Skeletal muscle tissue (tissue), 4 donors: ENCODE measurements around the gene DPP6. TPM values are rescaled to one million over a fixed set of nuclear protein-coding genes. Genes with fewer than 3 reads are reported as not detected.

Experiments used
- H3K27ac ChIP-seq: one replicate; pipeline ENCODE4 v1.7.0; 2013; ENCODE audit warnings: mild to moderate bottlenecking, low read depth, low read length, inconsistent platforms
- H3K27me3 ChIP-seq, 3 donors: one replicate each; pipeline ENCODE4 v1.7.0; 2013; ENCODE audit warnings: low read length in 3 of 3; ENCODE audit not compliant: control insufficient read depth in 3 of 3, insufficient read depth in 3 of 3
- H3K36me3 ChIP-seq, 3 donors: one replicate each; pipeline ENCODE4 v1.7.0; 2013; ENCODE audit warnings: low read length in 3 of 3; ENCODE audit not compliant: control insufficient read depth in 3 of 3, insufficient read depth in 3 of 3
- H3K4me1 ChIP-seq, 3 donors: one replicate each; pipeline ENCODE4 v1.7.0; 2013; ENCODE audit warnings: low read length in 3 of 3, mild to moderate bottlenecking in 3 of 3; ENCODE audit not compliant: control insufficient read depth in 3 of 3, insufficient read depth in 3 of 3
- H3K4me3 ChIP-seq, 3 donors: one replicate each; pipeline ENCODE4 v1.7.0; 2013; ENCODE audit warnings: low read length in 3 of 3
- H3K9ac ChIP-seq, 3 donors: one replicate each; pipeline ENCODE4 v1.7.0; 2013; ENCODE audit warnings: low read length in 3 of 3, mild to moderate bottlenecking in 3 of 3, moderate library complexity in 2 of 3, low read depth in 1 of 3
- H3K9me3 ChIP-seq, 3 donors: one replicate each; pipeline ENCODE4 v1.7.0; 2013; ENCODE audit warnings: low read length in 3 of 3; ENCODE audit not compliant: control insufficient read depth in 3 of 3
- total RNA-seq: library from RNA; depleted of rRNA; stranded (reverse); fragments of >200 nt; gene quantifications from one replicate; pipeline ENCODE4 v1.2.3, GENCODE V29; 2014
- donor health status: Osteomylitis.

Gene DPP6
- total RNA-seq, 1 donor from 2014 or later = 4.2 TPM

- H3K4me1 ChIP-seq = no peaks in the 10 kb centered on the region
- no peak overlapping the region for H3K27ac ChIP-seq
- no peak overlapping the region for H3K4me3 ChIP-seq
- no peaks in the 10 kb centered on the region for H3K9me3 ChIP-seq
- peaks cover 3 to 16% (median 10%) of the 10 kb centered on the region in 3 donors for H3K27me3 ChIP-seq
- no peaks in the 10 kb centered on the region for H3K36me3 ChIP-seq
- no peak overlapping the region for H3K9ac ChIP-seq
Measured at GRCh38 chr7:154903083-154903731, 851.0 kb downstream of the DPP6 start.

GRCh38 chr7:154905146-154905545 lies 852.9 kb downstream of the DPP6 start:
- Histone ChIP-seq H3K36me3 (no peaks in the 10 kb centered on the region), H3K4me1 (no peaks in the 10 kb centered on the region), H3K9me3 (peaks cover 0 to under 1% (median 0%) of the 10 kb centered on the region in 3 donors), H3K27ac (no peak overlapping the region), H3K27me3 (peaks cover 9 to 14% (median 10%) of the 10 kb centered on the region in 3 donors), H3K9ac (no peak overlapping the region), H3K4me3 (no peak overlapping the region)

- Histone ChIP-seq H3K9me3 (peaks cover 0 to 3% (median 0%) of the 10 kb centered on the region in 3 donors), H3K4me3 (no peak overlapping the region), H3K4me1 (no peaks in the 10 kb centered on the region), H3K27me3 (peaks cover 10 to 14% (median 11%) of the 10 kb centered on the region in 3 donors), H3K27ac (no peak overlapping the region), H3K9ac (no peak overlapping the region), H3K36me3 (no peaks in the 10 kb centered on the region)
Measured at GRCh38 chr7:154905615-154906014, 853.4 kb downstream of the DPP6 start.

- H3K9ac ChIP-seq = no peak overlapping the region
- H3K4me3 ChIP-seq = no peak overlapping the region
- H3K9me3 ChIP-seq = peaks cover 0 to 3% (median 3%) of the 10 kb centered on the region in 3 donors
- H3K27ac ChIP-seq = no peak overlapping the region
- no peaks in the 10 kb centered on the region for H3K4me1 ChIP-seq
- no peaks in the 10 kb centered on the region for H3K36me3 ChIP-seq
- peaks cover 10 to 14% (median 11%) of the 10 kb centered on the region in 3 donors for H3K27me3 ChIP-seq
Measured at GRCh38 chr7:154906201-154906600, 854.0 kb downstream of the DPP6 start.

- no peak overlapping the region for H3K27ac ChIP-seq
- H3K4me3 ChIP-seq = no peak overlapping the region
- no peaks in the 10 kb centered on the region for H3K36me3 ChIP-seq
- no peaks in the 10 kb centered on the region for H3K4me1 ChIP-seq
- H3K9ac ChIP-seq = no peak overlapping the region
- peaks cover 0 to 5% (median 4%) of the 10 kb centered on the region in 3 donors for H3K9me3 ChIP-seq
- peaks cover 10 to 14% (median 11%) of the 10 kb centered on the region in 3 donors for H3K27me3 ChIP-seq
Measured at GRCh38 chr7:154906736-154907355, 854.6 kb downstream of the DPP6 start.

- H3K9ac ChIP-seq = no peak overlapping the region
- no peaks in the 10 kb centered on the region for H3K36me3 ChIP-seq
- H3K27me3 ChIP-seq = peaks cover 10 to 14% (median 11%) of the 10 kb centered on the region in 3 donors
- peaks cover 0 to 5% (median 4%) of the 10 kb centered on the region in 3 donors for H3K9me3 ChIP-seq
- H3K27ac ChIP-seq = no peak overlapping the region
- no peak overlapping the region for H3K4me3 ChIP-seq
- no peaks in the 10 kb centered on the region for H3K4me1 ChIP-seq
Measured at GRCh38 chr7:154907651-154908620, 855.7 kb downstream of the DPP6 start.

GRCh38 chr7:154909241-154910105 lies 857.3 kb downstream of the DPP6 start:
- no peak overlapping the region for H3K4me3 ChIP-seq
- H3K36me3 ChIP-seq = no peaks in the 10 kb centered on the region
- no peak overlapping the region for H3K9ac ChIP-seq
- H3K9me3 ChIP-seq = peaks cover 0 to 5% (median 4%) of the 10 kb centered on the region in 3 donors
- H3K4me1 ChIP-seq = peaks cover 0 to 4% (median 2%) of the 10 kb centered on the region in 3 donors
- H3K27me3 ChIP-seq = peaks cover 13 to 14% (median 14%) of the 10 kb centered on the region in 3 donors
- no peak overlapping the region for H3K27ac ChIP-seq

- Histone ChIP-seq H3K4me1 (peaks cover 0 to 4% (median 2%) of the 10 kb centered on the region in 3 donors), H3K36me3 (no peaks in the 10 kb centered on the region), H3K27ac (no peak overlapping the region), H3K9me3 (peaks cover 0 to 5% (median 4%) of the 10 kb centered on the region in 3 donors), H3K4me3 (no peak overlapping the region), H3K9ac (no peak overlapping the region), H3K27me3 (peaks cover 18 to 20% (median 20%) of the 10 kb centered on the region in 3 donors)
Measured at GRCh38 chr7:154910125-154910524, 857.9 kb downstream of the DPP6 start.

GRCh38 chr7:154910977-154911376 lies 858.8 kb downstream of the DPP6 start:
- no peaks in the 10 kb centered on the region for H3K36me3 ChIP-seq
- H3K9ac ChIP-seq = no peak overlapping the region
- H3K9me3 ChIP-seq = peaks cover 0 to 5% (median 4%) of the 10 kb centered on the region in 3 donors
- peaks cover 0 to 4% (median 2%) of the 10 kb centered on the region in 3 donors for H3K4me1 ChIP-seq
- H3K4me3 ChIP-seq = no peak overlapping the region
- peaks cover 25 to 28% (median 28%) of the 10 kb centered on the region in 3 donors for H3K27me3 ChIP-seq
- H3K27ac ChIP-seq = no peak overlapping the region
